Cardiac muscle cell (in vitro differentiated cells and primary cell): Measurements from ENCODE around the gene MAG. TPM values are rescaled to one million over a fixed set of nuclear protein-coding genes. Genes with fewer than 3 reads are reported as not detected.

Experiments
- DNase-seq, 2 donors: peaks; one replicate each; pipeline versions ENCODE4 v3.0.0 to v3.0.0-alpha.2; 2010 to 2017; ENCODE audit warnings: low read depth in 1 of 2, low spot score in 1 of 2
- H3K27ac ChIP-seq: fragments of 200-600 bp; sonication (generic); 2 replicates; pipeline ENCODE4 v1.5.1; 2016
- H3K27me3 ChIP-seq: fragments of 200-600 bp; sonication (generic); 2 replicates; pipeline ENCODE4 v1.6.0; 2016; ENCODE audit warnings: control low read depth
- H3K36me3 ChIP-seq: fragments of 200-600 bp; sonication (generic); 2 replicates; pipeline ENCODE4 v1.5.1; 2016; ENCODE audit warnings: control low read depth
- H3K4me1 ChIP-seq: fragments of 200-600 bp; sonication (generic); 2 replicates; pipeline ENCODE4 v1.8.1; 2017; ENCODE audit warnings: low read depth, mild to moderate bottlenecking, mixed run types
- H3K4me3 ChIP-seq: fragments of 200-600 bp; sonication (generic); 2 replicates; pipeline ENCODE4 v1.5.1; 2016; ENCODE audit warnings: mild to moderate bottlenecking
- H3K9me3 ChIP-seq: fragments of 200-600 bp; sonication (generic); 2 replicates; pipeline ENCODE4 v1.5.1; 2017; ENCODE audit warnings: low read depth, mild to moderate bottlenecking, control low read depth
- polyA plus RNA-seq: library from polyadenylated mRNA; unstranded; fragments of >200 nt; fragmentation: Nextera tagmentation; extraction: Ambion mirVana; gene quantifications from 2 replicates; pipeline ENCODE4 v1.2.1, GENCODE V29; 2016
- total RNA-seq: library from RNA; depleted of rRNA; stranded (reverse); fragments of >200 nt; gene quantifications from 2 replicates; pipeline ENCODE4 v1.2.3, GENCODE V29; 2016
- TF ChIP-seq, protein P1 (sequence below): IDR thresholded peaks from 2 replicates; pipeline ENCODE4 v1.5.1; 2012; ENCODE audit warnings: low read depth, mild to moderate bottlenecking, low read length

Gene MAG
- total and polyA plus RNA-seq, 2 experiments from 2014 or later = 1.2 to 2.1 TPM

DNA sequence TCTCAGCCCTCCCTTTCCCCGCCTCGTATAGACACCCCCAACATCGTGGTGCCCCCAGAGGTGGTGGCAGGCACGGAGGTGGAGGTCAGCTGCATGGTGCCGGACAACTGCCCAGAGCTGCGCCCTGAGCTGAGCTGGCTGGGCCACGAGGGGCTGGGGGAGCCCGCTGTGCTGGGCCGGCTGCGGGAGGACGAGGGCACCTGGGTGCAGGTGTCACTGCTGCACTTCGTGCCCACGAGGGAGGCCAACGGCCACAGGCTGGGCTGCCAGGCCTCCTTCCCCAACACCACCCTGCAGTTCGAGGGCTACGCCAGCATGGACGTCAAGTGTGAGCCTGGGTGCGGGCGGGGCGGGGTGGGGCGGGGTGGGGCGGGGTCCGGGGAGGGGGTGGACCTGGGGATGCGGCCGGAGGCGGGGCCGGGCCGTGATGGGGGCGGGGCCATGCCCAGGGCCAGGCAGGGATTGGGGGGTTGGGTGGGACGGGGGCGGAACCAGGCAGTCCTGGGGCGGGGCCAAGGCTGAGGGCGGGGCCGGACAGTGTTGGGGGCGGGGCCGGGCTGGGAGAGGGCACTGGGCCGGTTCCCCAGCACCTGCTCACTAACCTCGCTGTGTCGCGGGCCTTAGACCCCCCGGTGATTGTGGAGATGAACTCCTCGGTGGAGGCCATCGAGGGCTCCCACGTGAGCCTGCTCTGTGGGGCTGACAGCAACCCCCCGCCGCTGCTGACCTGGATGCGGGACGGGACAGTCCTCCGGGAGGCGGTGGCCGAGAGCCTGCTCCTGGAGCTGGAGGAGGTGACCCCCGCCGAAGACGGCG lies 7.8 kb downstream of the MAG start:
- no peaks in the 10 kb centered on the region for H3K4me1 ChIP-seq
- H3K36me3 ChIP-seq = no peaks in the 10 kb centered on the region
- no peak overlapping the region for H3K27ac ChIP-seq
- H3K27me3 ChIP-seq = no peaks in the 10 kb centered on the region
- TF ChIP-seq, protein P1, sequence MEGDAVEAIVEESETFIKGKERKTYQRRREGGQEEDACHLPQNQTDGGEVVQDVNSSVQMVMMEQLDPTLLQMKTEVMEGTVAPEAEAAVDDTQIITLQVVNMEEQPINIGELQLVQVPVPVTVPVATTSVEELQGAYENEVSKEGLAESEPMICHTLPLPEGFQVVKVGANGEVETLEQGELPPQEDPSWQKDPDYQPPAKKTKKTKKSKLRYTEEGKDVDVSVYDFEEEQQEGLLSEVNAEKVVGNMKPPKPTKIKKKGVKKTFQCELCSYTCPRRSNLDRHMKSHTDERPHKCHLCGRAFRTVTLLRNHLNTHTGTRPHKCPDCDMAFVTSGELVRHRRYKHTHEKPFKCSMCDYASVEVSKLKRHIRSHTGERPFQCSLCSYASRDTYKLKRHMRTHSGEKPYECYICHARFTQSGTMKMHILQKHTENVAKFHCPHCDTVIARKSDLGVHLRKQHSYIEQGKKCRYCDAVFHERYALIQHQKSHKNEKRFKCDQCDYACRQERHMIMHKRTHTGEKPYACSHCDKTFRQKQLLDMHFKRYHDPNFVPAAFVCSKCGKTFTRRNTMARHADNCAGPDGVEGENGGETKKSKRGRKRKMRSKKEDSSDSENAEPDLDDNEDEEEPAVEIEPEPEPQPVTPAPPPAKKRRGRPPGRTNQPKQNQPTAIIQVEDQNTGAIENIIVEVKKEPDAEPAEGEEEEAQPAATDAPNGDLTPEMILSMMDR = no peak
- H3K9me3 ChIP-seq = no peaks in the 10 kb centered on the region
- no peak overlapping the region for H3K4me3 ChIP-seq
- peak in 1 of 2 donors; percentile 37 for DNase-seq

DNA sequence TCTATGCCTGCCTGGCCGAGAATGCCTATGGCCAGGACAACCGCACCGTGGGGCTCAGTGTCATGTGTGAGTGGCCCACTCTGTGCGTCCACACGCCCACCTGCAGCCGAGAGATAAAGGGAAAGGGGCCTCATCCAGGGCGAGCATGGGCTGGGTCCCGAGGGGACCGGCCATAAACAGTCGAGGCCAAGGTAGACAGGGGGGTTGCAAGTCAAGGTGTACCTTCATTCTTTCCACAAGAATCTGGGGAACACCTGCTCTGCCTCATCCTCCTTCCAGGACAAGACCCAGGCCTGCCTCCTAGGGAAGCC lies 8.3 kb downstream of the MAG start:
- Histone ChIP-seq H3K27ac (no peak overlapping the region), H3K9me3 (no peaks in the 10 kb centered on the region), H3K27me3 (no peaks in the 10 kb centered on the region), H3K36me3 (no peaks in the 10 kb centered on the region), H3K4me1 (no peaks in the 10 kb centered on the region), H3K4me3 (no peak overlapping the region)
- DNase-seq = no peak
- TF ChIP-seq, protein P1 = no peak

DNA sequence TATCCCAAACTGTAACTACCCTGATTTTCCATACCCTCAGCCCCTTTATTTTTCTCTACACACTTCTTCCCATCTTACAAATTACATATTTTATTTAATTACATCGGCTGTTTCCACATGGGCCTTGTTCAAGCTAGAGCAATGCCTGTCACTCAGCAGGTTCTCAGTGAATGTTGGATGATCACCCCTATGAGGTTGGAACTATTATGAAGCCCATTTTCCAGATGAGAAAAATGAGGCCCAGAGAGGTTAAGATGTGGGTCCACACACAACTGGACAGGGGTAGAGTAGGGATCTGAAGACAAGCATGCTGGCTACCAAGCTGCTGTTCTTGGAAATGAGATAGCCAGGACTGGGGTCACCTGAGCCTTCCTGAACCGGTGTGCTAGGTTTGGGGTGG lies 10.0 kb downstream of the MAG start:
- TF ChIP-seq, protein P1 = no peak
- no peak for DNase-seq
- no peak overlapping the region for H3K4me3 ChIP-seq
- no peaks in the 10 kb centered on the region for H3K9me3 ChIP-seq
- no peaks in the 10 kb centered on the region for H3K36me3 ChIP-seq
- H3K27ac ChIP-seq = no peak overlapping the region
- H3K4me1 ChIP-seq = no peaks in the 10 kb centered on the region
- H3K27me3 ChIP-seq = no peaks in the 10 kb centered on the region

DNA sequence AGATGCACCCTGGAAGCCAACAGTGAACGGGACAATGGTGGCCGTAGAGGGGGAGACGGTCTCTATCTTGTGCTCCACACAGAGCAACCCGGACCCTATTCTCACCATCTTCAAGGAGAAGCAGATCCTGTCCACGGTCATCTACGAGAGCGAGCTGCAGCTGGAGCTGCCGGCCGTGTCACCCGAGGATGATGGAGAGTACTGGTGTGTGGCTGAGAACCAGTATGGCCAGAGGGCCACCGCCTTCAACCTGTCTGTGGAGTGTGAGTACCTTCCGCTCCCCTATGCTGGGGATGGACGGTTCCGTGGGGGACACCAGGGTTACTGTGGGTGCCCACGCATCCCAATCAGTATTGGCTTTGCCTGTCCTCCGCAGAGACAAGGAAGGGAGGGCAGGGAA lies 10.5 kb downstream of the MAG start:
- DNase-seq = no peak
- Histone ChIP-seq H3K27ac (no peak overlapping the region), H3K36me3 (no peaks in the 10 kb centered on the region), H3K4me1 (no peaks in the 10 kb centered on the region), H3K27me3 (no peaks in the 10 kb centered on the region), H3K9me3 (no peaks in the 10 kb centered on the region), H3K4me3 (no peak overlapping the region)
- TF ChIP-seq, protein P1 = no peak

DNA sequence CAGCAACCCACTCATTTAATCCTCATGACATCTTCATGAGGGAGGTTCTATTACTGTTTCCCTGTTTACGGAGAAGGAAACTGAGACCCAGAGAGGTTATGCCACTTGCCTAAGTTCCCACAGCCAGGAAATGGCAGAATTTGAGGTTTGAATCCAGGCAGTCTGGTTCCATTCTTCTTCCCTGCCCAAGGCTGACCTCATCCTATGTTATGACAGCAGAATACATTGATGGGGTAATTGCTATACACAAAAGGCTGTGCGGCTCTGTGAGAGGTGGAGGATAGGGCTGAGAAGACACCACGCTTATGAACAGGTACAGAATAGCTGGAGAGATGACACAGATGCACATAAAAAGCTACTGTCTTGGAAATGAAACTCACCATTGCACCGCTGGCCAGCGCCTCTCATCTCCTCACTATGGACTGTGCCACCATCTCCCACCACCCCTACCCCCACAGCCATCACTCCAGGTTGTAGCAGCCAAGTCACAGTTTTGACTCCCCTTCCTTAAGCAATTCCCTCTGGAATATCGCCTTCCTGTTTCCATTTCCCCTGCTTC lies 11.5 kb downstream of the MAG start:
- Histone ChIP-seq H3K27ac (no peak overlapping the region), H3K27me3 (no peaks in the 10 kb centered on the region), H3K4me1 (no peaks in the 10 kb centered on the region), H3K36me3 (no peaks in the 10 kb centered on the region), H3K9me3 (no peaks in the 10 kb centered on the region), H3K4me3 (no peak overlapping the region)
- no peak for DNase-seq
- TF ChIP-seq, protein P1 = no peak
